Neural progenitor cell (in vitro differentiated cells): ENCODE data around the gene ITGAD.

Experiments used
- EZH2 ChIP-seq: fragments of 200-600 bp; sonication (generic); IDR thresholded peaks from 2 replicates; pipeline ENCODE4 v1.6.1; 2017; ENCODE audit warnings: antibody characterized with exemption, mild to moderate bottlenecking, moderate library complexity
- EZH2phosphoT487 ChIP-seq: fragments of 200-600 bp; sonication (generic); IDR thresholded peaks from 2 replicates; pipeline ENCODE4 v1.6.1; 2017; ENCODE audit warnings: antibody characterized with exemption
- TF ChIP-seq, protein P1 (sequence below): fragments of 200-600 bp; sonication (generic); IDR thresholded peaks from 2 replicates; pipeline ENCODE4 v1.5.1; 2017; ENCODE audit warnings: antibody characterized with exemption, mild to moderate bottlenecking

DNA sequence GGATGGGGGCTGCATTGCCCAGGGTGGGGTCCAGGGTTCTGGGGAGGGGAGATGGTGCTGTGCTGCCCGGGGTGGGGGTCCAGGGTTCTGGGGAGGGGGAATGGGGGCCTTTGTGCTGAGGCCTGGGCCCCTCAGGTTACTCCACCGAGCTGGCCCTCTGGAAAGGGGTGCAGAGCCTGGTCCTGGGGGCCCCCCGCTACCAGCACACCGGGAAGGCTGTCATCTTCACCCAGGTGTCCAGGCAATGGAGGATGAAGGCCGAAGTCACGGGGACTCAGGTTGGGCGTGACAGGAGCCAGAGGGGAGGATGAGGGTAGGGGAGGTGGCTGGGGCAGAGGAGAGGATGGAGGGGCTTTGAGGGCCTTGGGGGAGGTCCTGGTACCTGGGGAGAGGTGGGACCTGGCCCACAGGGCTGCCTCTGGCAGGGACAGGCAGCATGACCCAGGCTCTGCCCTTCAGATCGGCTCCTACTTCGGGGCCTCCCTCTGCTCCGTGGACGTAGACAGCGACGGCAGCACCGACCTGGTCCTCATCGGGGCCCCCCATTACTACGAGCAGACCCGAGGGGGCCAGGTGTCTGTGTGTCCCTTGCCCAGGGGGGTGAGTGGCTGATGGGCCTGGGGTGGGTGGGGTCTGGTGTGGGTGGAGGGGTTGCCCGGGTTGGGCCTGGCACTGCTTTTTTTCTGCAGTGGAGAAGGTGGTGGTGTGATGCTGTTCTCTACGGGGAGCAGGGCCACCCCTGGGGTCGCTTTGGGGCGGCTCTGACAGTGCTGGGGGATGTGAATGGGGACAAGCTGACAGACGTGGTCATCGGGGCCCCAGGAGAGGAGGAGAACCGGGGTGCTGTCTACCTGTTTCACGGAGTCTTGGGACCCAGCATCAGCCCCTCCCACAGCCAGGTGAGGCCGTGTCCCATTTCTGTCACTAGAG is 30.4 kb upstream of the ITGAD start:
- TF ChIP-seq, protein P1, sequence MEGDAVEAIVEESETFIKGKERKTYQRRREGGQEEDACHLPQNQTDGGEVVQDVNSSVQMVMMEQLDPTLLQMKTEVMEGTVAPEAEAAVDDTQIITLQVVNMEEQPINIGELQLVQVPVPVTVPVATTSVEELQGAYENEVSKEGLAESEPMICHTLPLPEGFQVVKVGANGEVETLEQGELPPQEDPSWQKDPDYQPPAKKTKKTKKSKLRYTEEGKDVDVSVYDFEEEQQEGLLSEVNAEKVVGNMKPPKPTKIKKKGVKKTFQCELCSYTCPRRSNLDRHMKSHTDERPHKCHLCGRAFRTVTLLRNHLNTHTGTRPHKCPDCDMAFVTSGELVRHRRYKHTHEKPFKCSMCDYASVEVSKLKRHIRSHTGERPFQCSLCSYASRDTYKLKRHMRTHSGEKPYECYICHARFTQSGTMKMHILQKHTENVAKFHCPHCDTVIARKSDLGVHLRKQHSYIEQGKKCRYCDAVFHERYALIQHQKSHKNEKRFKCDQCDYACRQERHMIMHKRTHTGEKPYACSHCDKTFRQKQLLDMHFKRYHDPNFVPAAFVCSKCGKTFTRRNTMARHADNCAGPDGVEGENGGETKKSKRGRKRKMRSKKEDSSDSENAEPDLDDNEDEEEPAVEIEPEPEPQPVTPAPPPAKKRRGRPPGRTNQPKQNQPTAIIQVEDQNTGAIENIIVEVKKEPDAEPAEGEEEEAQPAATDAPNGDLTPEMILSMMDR: no peak
- TF ChIP-seq EZH2phosphoT487: no peak
- no peak for TF ChIP-seq EZH2
